HG03095 (cell line): ENCODE data around the gene SHANK2.

Experiments
- ATAC-seq: cut with Tn5 transposase; IDR thresholded peaks from one replicate; pipeline ENCODE4 v1.9.1; 2021; ENCODE audit warnings: moderate library complexity; ENCODE audit not compliant: unreplicated experiment

The SHANK2 gene

GRCh38 chr11:71252269-71252769 lies at the start of gene SHANK2:
Gene SHANK2 (minus strand): TSS chr11:71252577. CDS start chr11:71147326, 105,251 bp downstream.
- ATAC-seq = no peak

DNA sequence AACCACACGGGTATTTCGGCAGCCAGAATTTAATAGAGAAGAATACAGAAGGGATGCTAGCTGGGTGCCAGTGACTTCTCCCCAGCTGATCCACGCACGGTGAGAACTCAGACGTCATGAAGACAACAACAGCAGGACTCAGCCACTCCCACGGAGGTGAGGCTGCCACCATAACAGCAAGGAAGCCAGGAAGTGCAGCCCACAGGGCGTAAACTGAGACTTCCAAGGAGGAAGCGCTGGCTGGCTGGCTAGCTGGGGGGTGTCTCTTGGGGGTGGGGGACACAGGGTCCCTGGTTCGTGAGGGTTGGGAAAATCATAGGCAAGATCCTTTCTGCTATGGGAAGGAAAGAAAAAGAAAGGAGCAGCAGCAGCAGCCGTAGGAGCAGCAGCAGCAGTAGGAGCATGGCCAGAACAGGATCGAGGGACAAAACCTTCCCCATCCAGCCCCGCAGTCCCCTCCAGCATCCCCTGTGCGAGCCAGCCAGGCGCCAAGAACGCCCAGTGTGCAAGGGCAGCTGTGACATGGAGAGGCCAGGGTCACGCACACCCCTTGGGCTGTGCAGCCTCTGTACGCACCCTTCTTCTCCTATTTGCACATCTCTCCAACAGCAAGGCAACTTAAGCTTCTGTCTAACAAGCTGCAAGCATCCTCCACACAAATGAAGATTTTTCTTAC lies 49.6 kb upstream of the SHANK2 start:
- no peak for ATAC-seq

GRCh38 chr11:71301046-71301857 lies 48.9 kb upstream of the SHANK2 start:
- no peak for ATAC-seq

DNA sequence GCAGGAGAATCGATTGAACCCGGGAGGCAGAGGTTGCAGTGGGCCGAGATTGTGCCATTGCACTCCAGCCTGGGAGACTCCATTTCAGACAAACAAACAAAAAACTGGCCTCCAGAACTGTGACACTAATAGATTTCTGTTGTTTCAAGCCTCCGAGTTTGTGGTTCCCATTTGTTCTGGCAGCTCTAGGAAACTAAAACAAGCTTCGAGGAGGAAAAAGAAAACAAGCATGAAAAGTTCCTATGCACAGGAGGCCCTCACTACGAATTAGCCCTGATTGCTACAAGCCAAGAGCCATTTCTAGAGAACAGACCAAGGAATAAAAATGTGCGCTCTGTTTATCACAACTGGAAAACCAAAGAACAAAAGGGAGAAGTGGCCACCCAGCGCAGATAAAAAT lies 47.8 kb upstream of the SHANK2 start:
- ATAC-seq = no peak

DNA sequence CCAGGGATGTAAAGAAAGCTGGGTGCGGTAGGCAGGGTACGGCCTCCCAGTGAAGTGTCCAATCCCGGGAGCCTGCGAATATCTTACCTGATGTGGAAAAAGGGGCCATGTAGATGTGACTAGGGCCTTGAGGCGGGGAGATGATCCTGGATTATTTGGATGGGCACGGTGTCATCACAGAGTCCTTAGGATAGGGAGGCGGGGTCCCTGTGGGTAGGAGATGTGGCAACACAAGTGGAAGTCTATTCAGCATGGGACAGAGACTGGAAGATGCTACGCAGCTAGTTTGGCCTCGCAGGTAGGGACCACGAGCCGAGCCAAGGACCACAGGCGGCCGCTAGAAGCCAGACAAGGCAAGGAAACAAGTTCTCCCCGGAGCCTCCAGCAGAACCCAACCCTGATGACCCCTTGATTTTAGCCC lies 46.4 kb upstream of the SHANK2 start:
- no peak for ATAC-seq

- no peak for ATAC-seq
Observed at GRCh38 chr11:71298016-71298550, 45.7 kb upstream of the SHANK2 start.

GRCh38 chr11:71294846-71295600 lies 42.6 kb upstream of the SHANK2 start:
- ATAC-seq = no peak

DNA sequence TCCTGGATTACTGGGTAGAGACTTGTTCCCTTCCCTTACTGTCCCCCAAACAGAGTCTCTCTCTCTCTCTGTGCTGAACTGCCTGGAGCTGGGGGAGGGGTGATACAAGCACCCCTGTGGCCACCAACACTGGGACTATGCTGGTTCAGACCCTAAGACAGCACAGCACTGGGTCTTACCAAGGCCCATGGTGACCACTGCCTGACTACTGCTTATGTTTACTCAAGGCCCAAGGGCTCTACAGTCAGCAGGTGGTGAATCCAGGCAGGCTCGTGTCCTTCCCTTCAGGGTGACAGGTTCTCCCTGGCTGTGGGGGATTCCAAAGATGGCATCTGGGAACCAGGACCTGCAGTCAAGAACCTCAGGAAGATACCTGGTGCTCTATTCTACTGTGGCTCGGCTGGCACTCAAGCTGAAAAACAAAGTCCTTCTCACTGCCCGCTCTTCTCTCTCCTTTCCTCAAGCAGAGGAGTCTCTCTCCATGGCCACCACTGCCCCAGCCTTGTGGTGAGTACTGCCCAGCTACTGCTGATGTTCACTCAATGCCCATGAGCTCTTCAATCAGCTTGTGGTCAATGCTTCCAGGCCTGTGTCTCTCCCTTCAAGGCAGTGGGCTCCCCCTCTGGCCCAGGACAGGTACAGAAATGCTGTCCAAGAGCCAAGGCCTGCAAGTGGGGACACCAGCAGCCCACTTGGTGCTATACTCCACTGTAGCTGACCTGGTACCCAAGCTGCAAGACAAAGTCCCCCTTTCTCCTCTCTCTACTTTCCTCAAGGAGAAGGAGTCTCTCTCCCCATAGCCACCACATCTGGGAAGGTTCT lies 41.8 kb upstream of the SHANK2 start:
- no peak for ATAC-seq

- no peak for ATAC-seq
Observed at GRCh38 chr11:71286701-71287643, 34.6 kb upstream of the SHANK2 start.

GRCh38 chr11:71285111-71285510 lies 32.7 kb upstream of the SHANK2 start:
- ATAC-seq = no peak

DNA sequence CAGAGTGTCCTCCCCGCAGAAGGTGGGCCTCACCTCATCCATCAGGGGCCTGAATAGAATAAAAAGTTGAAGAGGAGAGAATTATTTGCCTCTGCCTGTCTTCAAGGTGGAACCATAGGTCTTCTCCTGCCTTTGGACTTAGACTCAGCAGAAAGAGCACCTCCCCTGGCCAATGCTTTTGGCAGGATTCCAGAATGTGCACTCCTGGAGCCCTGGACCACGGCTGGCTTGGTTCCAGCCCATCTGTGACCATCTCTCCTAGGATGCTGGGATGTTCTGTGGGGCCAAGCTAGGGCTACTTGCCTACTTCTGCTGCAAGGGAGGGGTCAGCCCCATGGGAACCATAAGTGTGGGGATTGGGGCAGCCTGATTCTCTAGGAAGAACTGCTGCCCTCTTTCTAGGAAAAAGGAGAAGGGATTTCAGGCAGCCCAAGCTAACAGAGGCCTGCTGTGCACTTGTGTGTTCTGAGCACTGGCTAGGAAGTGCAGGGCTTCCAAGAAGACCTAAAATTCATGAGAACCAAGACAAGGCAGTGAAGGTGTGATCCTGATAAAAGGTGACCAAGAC lies 32.2 kb upstream of the SHANK2 start:
- ATAC-seq = no peak

- no peak for ATAC-seq
Observed at GRCh38 chr11:71283971-71284441, 31.6 kb upstream of the SHANK2 start.

- ATAC-seq = no peak
Observed at GRCh38 chr11:71282581-71283351, 30.4 kb upstream of the SHANK2 start.

DNA sequence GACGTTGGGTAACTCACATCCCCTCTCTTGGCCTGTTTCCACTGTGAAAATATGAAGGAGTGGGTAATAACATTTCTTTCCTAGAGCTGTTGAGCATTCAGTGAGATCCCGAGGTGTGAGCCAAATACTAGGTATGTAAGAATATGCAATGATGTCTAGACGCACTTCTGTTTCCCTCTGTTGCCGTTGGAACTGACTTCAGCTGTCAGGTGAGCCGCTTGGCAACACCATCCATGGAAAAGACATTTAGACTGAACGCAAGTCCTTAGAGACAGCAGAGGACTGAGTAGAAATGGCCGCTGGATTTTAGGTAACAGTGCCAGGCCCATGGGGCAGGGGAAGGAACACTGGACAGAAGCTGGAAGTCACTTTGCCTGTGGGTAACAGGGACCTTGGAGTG lies 29.5 kb upstream of the SHANK2 start:
- no peak for ATAC-seq

DNA sequence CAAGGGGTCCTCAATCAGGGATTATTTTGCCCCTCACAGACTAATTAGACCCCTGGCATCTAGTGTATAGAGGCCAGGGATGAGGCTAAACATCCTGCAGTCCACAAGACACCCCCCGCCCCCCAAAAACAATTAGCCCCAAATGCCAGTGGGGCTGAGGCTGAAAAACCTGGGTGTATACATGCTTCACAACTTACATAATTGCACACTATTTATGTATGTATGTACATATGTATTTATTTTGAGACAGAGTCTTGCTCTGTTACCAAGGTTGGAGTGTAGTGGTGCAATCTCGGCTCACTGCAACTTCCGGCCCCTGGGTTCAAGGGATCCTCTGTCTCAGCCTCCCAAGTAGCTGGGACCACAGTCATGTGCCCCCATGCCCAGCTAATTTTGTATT lies 28.8 kb upstream of the SHANK2 start:
- ATAC-seq = no peak

GRCh38 chr11:71279916-71280645 lies 27.7 kb upstream of the SHANK2 start:
- no peak for ATAC-seq

DNA sequence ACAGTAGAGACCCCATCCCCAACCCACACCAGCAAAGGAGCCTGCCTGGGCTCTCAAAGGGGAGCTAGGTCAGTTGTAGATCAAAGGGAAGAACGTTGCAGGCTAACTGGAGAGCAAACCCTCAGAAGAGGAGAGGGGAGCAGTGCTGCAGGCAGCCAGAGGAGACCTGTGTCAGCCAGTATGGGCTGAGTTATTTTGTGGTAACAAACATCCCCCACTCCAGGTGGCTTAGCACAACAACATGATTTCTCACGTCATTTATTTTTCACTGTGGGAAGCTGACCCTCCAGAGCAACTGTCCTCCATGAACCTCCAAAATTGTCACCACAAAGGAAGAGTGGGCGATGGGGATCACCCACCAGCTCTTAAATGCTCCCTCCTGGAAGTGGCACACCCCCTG lies 19.8 kb upstream of the SHANK2 start:
- no peak for ATAC-seq
